ENCODE results near the gene GOLGA8A.
"Not testable (repeated sequence)": the region's sequence is repeated elsewhere in the genome, so short reads cannot be mapped to it uniquely, and the experiment has no call there.

GRCh38 chr15:34408973-34409372, 28.6 kb downstream of the GOLGA8A start:
- not testable (repeated sequence) for TF ChIP-seq MAX (IDR thresholded peaks at IDR 0.05; ENCODE audit: insufficient read depth, insufficient read length); GATA2 (IDR thresholded peaks at IDR 0.05; ENCODE audit: insufficient read depth, insufficient read length, low read depth, low read length)
- TF ChIP-seq, protein P1, sequence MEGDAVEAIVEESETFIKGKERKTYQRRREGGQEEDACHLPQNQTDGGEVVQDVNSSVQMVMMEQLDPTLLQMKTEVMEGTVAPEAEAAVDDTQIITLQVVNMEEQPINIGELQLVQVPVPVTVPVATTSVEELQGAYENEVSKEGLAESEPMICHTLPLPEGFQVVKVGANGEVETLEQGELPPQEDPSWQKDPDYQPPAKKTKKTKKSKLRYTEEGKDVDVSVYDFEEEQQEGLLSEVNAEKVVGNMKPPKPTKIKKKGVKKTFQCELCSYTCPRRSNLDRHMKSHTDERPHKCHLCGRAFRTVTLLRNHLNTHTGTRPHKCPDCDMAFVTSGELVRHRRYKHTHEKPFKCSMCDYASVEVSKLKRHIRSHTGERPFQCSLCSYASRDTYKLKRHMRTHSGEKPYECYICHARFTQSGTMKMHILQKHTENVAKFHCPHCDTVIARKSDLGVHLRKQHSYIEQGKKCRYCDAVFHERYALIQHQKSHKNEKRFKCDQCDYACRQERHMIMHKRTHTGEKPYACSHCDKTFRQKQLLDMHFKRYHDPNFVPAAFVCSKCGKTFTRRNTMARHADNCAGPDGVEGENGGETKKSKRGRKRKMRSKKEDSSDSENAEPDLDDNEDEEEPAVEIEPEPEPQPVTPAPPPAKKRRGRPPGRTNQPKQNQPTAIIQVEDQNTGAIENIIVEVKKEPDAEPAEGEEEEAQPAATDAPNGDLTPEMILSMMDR (IDR thresholded peaks at IDR 0.05; ENCODE audit: extremely low read depth in 1 of 2, insufficient read depth in 1 of 2, low read depth in 1 of 2, low read length in 2 of 2): not testable (repeated sequence)
